GM19025 (cell line): ENCODE data around the gene DCK.

Experiments used
- ATAC-seq: cut with Tn5 transposase; IDR thresholded peaks from one replicate; pipeline ENCODE4 v1.9.1; 2021; ENCODE audit warnings: mild to moderate bottlenecking, low read depth, moderate library complexity; ENCODE audit not compliant: unreplicated experiment

Gene DCK

DNA sequence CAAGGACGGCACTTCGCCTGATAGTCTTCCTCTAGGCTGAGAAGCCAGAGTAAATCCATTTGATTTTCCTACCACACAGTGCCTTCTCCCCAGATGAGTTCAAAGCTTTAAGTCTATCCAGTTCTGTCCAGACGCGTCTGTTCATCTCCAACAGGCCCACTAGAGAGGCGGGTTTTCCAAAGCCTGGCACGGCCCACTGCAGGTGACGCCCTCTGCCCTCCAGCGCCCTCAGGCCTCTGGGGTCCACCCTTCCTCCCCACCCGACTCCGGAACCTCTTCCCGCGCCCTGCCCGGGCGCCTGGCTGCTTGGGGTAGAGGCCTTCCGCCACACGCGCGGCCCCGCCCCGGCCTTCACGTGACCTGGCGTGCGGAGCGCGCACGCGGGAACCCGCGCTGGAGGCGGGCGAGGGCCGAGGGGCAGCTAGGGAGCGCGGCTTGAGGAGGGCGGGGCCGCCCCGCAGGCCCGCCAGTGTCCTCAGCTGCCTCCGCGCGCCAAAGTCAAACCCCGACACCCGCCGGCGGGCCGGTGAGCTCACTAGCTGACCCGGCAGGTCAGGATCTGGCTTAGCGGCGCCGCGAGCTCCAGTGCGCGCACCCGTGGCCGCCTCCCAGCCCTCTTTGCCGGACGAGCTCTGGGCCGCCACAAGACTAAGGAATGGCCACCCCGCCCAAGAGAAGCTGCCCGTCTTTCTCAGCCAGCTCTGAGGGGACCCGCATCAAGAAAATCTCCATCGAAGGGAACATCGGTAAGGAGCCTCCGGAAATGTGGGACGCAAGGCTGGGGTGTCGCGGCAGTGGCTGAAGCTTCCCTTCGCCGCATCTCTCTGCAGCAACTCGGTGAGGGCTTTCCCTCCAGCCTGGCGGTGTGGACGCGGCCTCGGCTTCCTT is at the start of gene DCK:
Gene DCK (plus strand): TSS at position 469 of the 888 bp plus-strand sequence. CDS start 187 bp downstream, at position 656.
- ATAC-seq: peak; percentile 90

DNA sequence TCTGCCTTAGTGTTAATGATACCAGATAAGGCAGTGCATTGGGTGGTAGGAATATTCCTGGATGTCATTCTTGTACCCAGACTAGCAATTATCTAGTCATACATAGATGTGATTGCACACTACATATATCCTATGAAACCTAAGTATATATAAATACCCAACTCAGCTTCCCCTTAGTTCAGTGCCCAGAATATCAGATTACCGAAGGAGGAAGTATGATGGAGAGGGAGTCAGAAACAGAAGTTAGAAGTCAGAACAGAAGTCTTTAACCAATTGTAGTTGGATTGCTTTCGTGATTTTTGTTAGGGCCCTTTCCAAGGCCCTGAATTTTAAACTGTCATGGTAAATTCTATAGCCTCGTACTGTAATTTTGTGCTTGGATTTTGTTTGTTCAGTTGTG is 48.4 kb upstream of the DCK start:
- ATAC-seq: no peak

- ATAC-seq: no peak
Observed at GRCh38 chr4:70945452-70946055, 47.9 kb upstream of the DCK start.

DNA sequence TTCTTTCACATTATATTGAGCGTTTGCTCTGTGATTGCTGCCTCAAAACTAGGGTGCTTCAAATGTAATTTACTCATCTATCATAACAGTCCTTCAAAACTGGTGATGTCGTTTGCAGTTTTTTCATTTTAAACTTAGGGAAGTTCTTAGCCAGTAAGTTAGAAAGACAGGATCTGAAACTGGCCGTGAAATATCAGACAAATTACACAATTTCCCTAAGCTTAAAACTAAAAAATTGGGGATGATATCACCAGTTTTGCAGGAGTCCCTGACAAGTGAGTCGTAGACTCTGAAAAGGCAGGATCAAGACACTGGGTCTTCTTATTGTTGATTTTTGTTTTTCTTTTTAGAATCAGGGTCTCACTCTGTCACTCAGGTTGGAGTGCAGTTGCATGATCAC is 46.5 kb upstream of the DCK start:
- ATAC-seq: no peak

GRCh38 chr4:70948665-70949260 is 44.7 kb upstream of the DCK start:
- no peak for ATAC-seq

DNA sequence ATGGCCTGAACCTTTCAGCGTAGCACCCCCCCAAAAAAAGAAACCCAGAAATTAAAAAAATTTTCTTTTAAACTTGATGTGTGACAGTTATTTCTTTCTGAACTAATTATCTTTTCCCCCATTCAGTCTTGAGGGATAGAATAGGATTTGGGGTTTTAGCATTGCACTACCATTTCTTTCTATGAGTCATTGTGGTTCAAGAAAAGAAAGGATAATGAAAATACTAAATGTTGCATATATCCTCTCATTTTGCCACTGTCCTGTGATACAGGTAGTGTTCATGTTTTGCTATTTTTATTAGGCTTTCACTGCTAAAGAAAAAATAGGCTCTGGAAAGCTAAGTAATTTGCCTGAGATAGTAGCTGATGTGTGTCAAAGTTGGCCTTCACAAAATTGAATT is 39.4 kb upstream of the DCK start:
- no peak for ATAC-seq

DNA sequence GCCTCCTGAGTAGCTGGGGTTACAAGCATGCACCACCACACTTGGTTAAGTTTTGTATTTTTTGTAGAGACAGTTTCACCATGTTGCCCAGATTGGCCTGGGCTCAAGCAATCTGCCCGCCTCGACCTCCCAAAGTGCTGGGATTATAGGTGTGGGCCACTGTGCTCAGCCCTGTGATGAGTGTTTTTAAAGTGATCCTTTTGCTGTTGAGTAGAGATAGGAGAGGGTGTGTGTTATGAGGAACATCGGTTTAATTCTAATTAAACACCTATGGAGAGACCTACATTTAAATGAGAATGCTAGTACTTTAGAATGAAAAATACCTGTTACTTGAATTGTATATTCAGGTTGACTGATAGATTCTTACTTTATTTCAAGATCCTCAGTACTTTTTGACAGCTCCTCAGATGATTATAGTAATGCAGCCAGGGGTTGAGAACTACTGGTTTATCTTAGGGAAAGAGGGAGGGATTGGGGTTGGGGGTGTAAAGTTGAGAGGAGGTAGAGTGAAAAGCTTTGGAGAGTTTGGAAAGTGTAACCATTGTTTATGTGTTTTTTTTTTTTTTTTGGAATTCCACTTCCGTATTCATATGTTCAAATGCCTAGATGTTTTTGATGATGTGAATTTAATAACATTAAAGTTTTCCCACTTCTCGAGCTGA is 36.8 kb upstream of the DCK start:
- ATAC-seq: no peak

DNA sequence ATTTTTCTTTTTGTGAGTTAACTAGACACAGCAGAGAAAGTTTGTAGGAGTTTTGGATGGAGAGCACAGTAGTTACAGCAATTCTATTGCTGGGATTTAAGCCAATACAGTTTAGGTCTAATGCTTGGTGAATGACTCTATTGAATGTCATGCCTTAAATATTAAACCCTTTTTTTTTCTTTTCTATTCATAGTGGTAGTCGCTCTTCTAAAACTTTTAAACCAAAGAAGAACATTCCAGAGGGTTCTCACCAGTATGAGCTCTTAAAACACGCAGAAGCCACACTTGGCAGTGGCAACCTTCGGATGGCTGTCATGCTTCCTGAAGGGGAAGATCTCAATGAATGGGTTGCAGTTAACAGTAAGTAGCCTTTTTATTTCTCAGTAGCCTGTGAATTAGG is 34.8 kb upstream of the DCK start:
- no peak for ATAC-seq

- ATAC-seq: no peak
Observed at GRCh38 chr4:70969076-70969475, 24.4 kb upstream of the DCK start.

DNA sequence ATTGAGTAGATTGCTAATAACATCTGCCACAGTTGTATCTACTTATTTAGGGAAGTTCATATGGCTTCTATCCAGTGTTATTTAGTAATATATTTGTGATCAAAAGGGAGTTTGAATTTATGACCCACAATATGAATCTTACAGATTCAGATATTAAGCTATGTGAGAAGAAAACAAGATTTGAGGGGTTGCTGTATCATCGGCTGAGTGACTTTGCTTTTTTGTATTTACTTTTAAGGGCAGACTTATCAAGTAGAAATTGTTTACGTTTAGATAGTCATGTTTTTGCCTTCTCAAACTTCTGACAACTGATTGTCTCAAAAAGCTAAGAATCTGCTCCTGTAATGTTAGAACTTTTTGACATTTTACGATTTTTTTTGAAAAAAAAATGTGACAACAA is 17.2 kb upstream of the DCK start:
- no peak for ATAC-seq

DNA sequence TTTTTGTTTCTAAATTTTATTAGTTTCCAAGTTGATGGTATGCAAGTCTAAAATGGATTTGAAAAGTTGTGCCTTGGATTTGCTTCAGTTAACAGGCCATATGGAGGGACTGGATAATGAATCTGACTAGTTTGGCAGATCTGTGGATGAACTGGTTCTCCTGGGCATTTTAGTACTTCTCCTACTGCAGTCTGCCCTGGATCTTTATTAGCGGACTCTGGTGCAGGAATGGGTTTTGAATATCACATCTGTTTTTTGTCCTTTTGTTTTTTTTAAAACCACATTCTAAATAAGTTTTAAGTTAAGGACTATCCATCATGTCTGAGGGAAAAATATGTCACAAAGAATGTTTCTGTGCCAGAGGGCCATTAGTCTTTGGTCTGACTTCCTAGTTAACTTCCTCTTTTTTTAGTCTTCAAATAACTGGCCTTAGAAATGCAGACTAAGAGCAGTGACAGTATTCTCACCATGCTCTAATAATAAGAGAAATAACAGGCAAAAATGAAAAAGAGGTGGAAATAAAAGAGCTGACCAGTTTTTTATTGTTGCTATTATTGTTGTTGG is 13.9 kb upstream of the DCK start:
- no peak for ATAC-seq

DNA sequence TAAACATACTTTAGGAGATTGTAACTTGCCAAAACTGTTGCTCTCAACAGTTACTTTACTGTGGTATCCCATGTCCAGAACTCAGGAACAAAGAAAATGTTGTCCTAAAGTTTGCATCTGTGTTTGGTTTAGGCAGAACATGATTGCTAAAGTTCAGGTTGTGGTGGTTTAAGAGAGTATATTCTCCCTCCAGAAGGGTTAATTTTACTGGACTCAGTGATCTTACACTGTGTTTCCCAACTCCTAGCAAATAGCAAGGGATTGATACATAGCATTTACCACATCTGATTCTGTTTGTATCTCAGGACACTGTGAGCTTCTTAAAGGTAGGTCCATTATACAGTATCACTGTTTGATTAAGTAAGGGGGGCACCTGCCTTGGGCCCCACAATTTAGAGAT is 13.3 kb upstream of the DCK start:
- ATAC-seq: no peak

GRCh38 chr4:70984106-70984505 is 9.3 kb upstream of the DCK start:
- ATAC-seq: no peak

DNA sequence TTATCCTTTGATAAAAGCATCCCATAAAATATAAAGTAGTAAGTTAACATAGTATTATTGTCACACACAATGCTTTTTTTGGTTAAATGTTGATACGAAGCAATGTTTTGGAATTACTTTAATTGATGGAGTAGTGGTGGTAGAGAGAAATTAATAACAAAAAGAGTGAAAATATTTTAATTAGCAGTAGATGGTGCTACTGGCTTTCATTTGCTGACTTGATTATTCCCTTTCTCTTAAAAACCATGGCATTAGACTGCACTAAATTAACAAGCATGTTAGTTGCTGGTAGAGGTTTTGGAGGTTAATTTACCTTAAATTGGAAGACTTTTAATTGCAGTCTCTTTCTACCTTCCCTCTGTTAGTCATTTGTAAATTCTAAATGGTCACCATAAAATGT is 8.9 kb upstream of the DCK start:
- no peak for ATAC-seq

DNA sequence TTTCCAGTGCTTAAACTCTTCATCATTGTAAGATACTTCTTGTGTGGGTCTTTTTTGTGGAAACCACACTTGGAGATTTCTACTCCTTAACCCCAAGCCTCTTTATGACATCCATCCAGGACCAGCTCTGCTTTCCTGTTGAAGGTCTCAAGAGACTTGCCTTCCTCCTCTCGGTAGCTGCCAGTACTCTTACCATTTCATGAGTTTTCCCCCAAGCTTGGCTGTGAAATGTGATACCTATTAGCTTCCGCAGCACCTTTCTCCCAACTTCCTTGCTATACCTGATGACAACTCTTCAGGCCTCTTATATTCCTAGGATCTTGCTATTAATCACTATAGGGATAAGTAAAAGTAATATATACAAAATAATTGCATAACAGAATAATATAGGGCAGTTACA is 1.9 kb upstream of the DCK start:
- no peak for ATAC-seq

DNA sequence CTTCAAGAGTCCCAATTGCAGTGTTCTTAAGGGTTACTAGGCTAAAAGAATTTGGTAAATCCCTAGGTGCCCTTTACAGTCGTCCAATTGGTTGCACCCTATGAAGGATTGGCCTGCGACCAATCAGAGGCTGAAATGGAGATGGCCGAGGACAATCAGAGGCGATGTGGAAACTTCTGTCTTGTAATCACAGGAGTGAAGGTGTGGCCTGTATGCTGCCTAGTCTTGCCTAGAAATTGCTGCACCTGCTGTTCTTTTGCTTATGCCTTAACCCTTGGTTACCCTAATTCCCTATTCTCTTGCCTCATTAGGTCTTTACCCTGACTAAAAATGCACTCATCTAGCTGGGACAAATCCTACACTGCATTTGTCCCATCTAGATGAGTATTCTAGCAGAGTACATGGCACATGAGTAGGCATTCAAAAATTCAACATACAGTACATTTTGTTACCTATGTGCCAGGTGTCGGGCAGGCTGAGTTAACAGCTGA is 1.0 kb upstream of the DCK start:
- no peak for ATAC-seq

GRCh38 chr4:70994069-70994366 is 569 bp downstream of the DCK start:
- ATAC-seq: no peak

GRCh38 chr4:70994387-70995099 is 1.1 kb downstream of the DCK start:
- peak; percentile 27 for ATAC-seq

DNA sequence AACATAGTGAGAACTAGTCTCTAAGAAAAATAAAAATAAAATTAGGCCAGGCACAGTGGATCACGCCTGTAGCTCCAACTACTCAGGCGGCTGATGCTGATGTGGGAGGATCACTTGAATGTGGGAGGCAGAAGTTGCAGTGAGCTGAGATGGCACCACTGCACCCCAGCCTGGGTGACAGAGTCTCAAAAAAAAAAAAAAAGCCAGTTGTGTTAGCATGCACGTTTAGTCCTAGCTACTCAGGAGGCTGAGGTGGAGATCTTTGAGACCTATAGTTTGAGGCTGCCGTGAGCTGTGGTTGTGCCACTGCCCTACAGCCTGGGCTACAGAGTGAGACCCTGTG is 2.5 kb downstream of the DCK start:
- ATAC-seq: no peak

- ATAC-seq: no peak
Observed at GRCh38 chr4:70997036-70997435, 3.6 kb downstream of the DCK start.
